Upper lobe of left lung (tissue), 6 donors: Measurements from ENCODE around the gene MPP4. TPM values are rescaled to one million over a fixed set of nuclear protein-coding genes. Genes with fewer than 3 reads are reported as not detected.

ENCODE experiments used
- ATAC-seq, 2 donors: fragments of 200-7000 bp; cut with Tn5 transposase; one replicate each; pipeline ENCODE4 v1.9.1; 2022; ENCODE audit warnings: mild to moderate bottlenecking in 2 of 2, moderate library complexity in 2 of 2; ENCODE audit not compliant: low FRiP score in 2 of 2
- DNase-seq, 2 donors: peaks; one replicate each; pipeline ENCODE4 v3.0.0-alpha.2; 2019 to 2020
- H3K27ac ChIP-seq, 4 donors: fragments of 200-600 bp; sonication (generic); one replicate each; pipeline ENCODE4 v1.5.1; 2016 to 2019
- H3K27me3 ChIP-seq, 4 donors: fragments of 200-600 bp; sonication (generic); one replicate each; pipeline ENCODE4 v1.5.1; 2017 to 2019
- H3K36me3 ChIP-seq, 4 donors: fragments of 200-600 bp; sonication (generic); one replicate each; pipeline ENCODE4 v1.5.1; 2016 to 2019
- H3K4me1 ChIP-seq, 4 donors: fragments of 200-600 bp; sonication (generic); one replicate each; pipeline ENCODE4 v1.5.1; 2018 to 2019
- H3K4me3 ChIP-seq, 4 donors: fragments of 200-600 bp; sonication (generic); one replicate each; pipeline ENCODE4 v1.5.1; 2017 to 2019; ENCODE audit warnings: mild to moderate bottlenecking in 2 of 4, moderate library complexity in 1 of 4
- H3K9me3 ChIP-seq, 4 donors: fragments of 200-600 bp; sonication (generic); one replicate each; pipeline ENCODE4 v1.5.1; 2018 to 2019
- CTCF ChIP-seq, 6 experiments: fragments of 450-650 bp in 4 of 6; fragments of 200-600 bp in 2 of 6; sonication (generic) in 2 of 6; IDR thresholded peaks; one replicate each; pipeline ENCODE4 v1.5.1; 2016 to 2019; ENCODE audit warnings: antibody characterized with exemption in 6 of 6
- EP300 ChIP-seq, 4 donors: sonication (generic); formaldehyde crosslinking; IDR thresholded peaks; one replicate each; pipeline ENCODE4 v1.5.1; 2017; ENCODE audit warnings: antibody characterized with exemption in 4 of 4, control low read depth in 2 of 4
- POLR2A ChIP-seq, 4 donors: fragments of 450-650 bp; IDR thresholded peaks; one replicate each; pipeline ENCODE4 v1.5.1; 2016 to 2017; ENCODE audit warnings: antibody characterized with exemption in 4 of 4, mild to moderate bottlenecking in 2 of 4
- POLR2AphosphoS5 ChIP-seq, 2 donors: sonication (generic); formaldehyde crosslinking; IDR thresholded peaks; one replicate each; pipeline ENCODE4 v1.5.1; 2017; ENCODE audit warnings: antibody characterized with exemption in 2 of 2
- WGBS, 2 donors: methylation state at CpG; one replicate each; pipeline ENCODE4 v1.1.5; 2017 to 2018; 5-methylcytosine and 5-hydroxymethylcytosine counted together
- total RNA-seq, 6 donors: library from RNA; depleted of rRNA in 4 of 6; stranded (reverse); fragments of >200 nt in 4 of 6; gene quantifications; one replicate each; pipeline versions ENCODE4 v1.1.0 to v1.2.1, GENCODE V29; 2016 to 2021
- donor health status: DM: no; HTN: no; CAD: no; lungs with moderate emphysema.
- donor health status: DM: no; HTN: yes; CAD: no; lungs with severe emphysema.

Gene MPP4
- total RNA-seq, 6 donors from 2014 or later, result 0.13 to 2.1 (median 0.15) TPM; not detected in 1

- TF ChIP-seq CTCF (IDR thresholded peaks at IDR 0.05) (no peak), POLR2A (IDR thresholded peaks at IDR 0.05) (no peak), EP300 (IDR thresholded peaks at IDR 0.05) (no peak), POLR2AphosphoS5 (IDR thresholded peaks at IDR 0.05) (no peak)
- no peak overlapping the region for H3K4me3 ChIP-seq
- DNase-seq (no peak), ATAC-seq (no peak)
- H3K27me3 ChIP-seq, result no peaks in the 10 kb centered on the region
- no peaks in the 10 kb centered on the region for H3K4me1 ChIP-seq
- WGBS, 2 donors, result 75 to 82% methylated on average over 2 of the region's 2 CpGs
- H3K36me3 ChIP-seq, result peaks cover 20 to 87% (median 28%) of the 10 kb centered on the region in 4 donors
- H3K27ac ChIP-seq, result no peak overlapping the region
- no peaks in the 10 kb centered on the region for H3K9me3 ChIP-seq
These were observed 10.6 kb upstream of the MPP4 start for GRCh38 chr2:201709049-201709448.

- 76 to 81% methylated on average over 3 of the region's 3 CpGs for WGBS, 2 donors
These were observed 9.3 kb upstream of the MPP4 start for GRCh38 chr2:201707753-201708152.

GRCh38 chr2:201707142-201707541 lies 8.7 kb upstream of the MPP4 start:
- Histone ChIP-seq H3K27ac (no peak overlapping the region), H3K36me3 (peaks cover 22 to 95% (median 35%) of the 10 kb centered on the region in 4 donors), H3K27me3 (no peaks in the 10 kb centered on the region), H3K4me3 (no peak overlapping the region), H3K9me3 (no peaks in the 10 kb centered on the region), H3K4me1 (no peaks in the 10 kb centered on the region)
- WGBS, 2 donors, result 95 to 100% methylated on average over 1 of the region's 1 CpG
- no peak for TF ChIP-seq EP300 (IDR thresholded peaks at IDR 0.05)
- TF ChIP-seq POLR2A (IDR thresholded peaks at IDR 0.05), result no peak
- ATAC-seq, result no peak
- DNase-seq, result no peak

More at GRCh38 chr2:201707753-201708152, 9.3 kb upstream of the MPP4 start:
- Histone ChIP-seq H3K4me3 (no peak overlapping the region), H3K27me3 (no peaks in the 10 kb centered on the region), H3K9me3 (no peaks in the 10 kb centered on the region), H3K4me1 (no peaks in the 10 kb centered on the region), H3K36me3 (peaks cover 20 to 92% (median 32%) of the 10 kb centered on the region in 4 donors), H3K27ac (no peak overlapping the region)
- TF ChIP-seq POLR2A (IDR thresholded peaks at IDR 0.05) (no peak), CTCF (IDR thresholded peaks at IDR 0.05) (no peak), POLR2AphosphoS5 (IDR thresholded peaks at IDR 0.05) (no peak), EP300 (IDR thresholded peaks at IDR 0.05) (no peak)
- peak in 1 of 2 donors; percentile 71 for ATAC-seq
- no peak for DNase-seq

- ATAC-seq, result no peak
- Histone ChIP-seq H3K4me1 (no peaks in the 10 kb centered on the region), H3K36me3 (peaks cover 22 to 89% (median 38%) of the 10 kb centered on the region in 4 donors), H3K27me3 (no peaks in the 10 kb centered on the region), H3K4me3 (no peak overlapping the region), H3K27ac (no peak overlapping the region), H3K9me3 (no peaks in the 10 kb centered on the region)
- TF ChIP-seq POLR2AphosphoS5 (IDR thresholded peaks at IDR 0.05), result no peak
- no peak for TF ChIP-seq POLR2A (IDR thresholded peaks at IDR 0.05)
- no peak for TF ChIP-seq CTCF (IDR thresholded peaks at IDR 0.05)
- no peak for TF ChIP-seq EP300 (IDR thresholded peaks at IDR 0.05)
- DNase-seq, result no peak
- WGBS, 2 donors, result 95 to 96% methylated on average over 5 of the region's 5 CpGs
These were observed 6.1 kb upstream of the MPP4 start for GRCh38 chr2:201704536-201704935.

GRCh38 chr2:201701646-201702045 lies 3.2 kb upstream of the MPP4 start:
- 92 to 96% methylated on average over 1 of the region's 1 CpG for WGBS, 2 donors
- DNase-seq (no peak), ATAC-seq (no peak)
- H3K4me1 ChIP-seq, result peaks cover 0 to 5% (median 2%) of the 10 kb centered on the region in 4 donors
- H3K27ac ChIP-seq, result no peak overlapping the region
- no peak overlapping the region for H3K4me3 ChIP-seq
- TF ChIP-seq CTCF (IDR thresholded peaks at IDR 0.05) (no peak), POLR2AphosphoS5 (IDR thresholded peaks at IDR 0.05) (no peak), POLR2A (IDR thresholded peaks at IDR 0.05) (no peak), EP300 (IDR thresholded peaks at IDR 0.05) (no peak)
- peaks cover 18 to 61% (median 30%) of the 10 kb centered on the region in 4 donors for H3K36me3 ChIP-seq
- no peaks in the 10 kb centered on the region for H3K27me3 ChIP-seq
- H3K9me3 ChIP-seq, result no peaks in the 10 kb centered on the region
